IMR-90 (cell line): ENCODE results near the gene FOXK2. TPM values are rescaled to one million over a fixed set of nuclear protein-coding genes. Genes with fewer than 3 reads are reported as not detected.

ENCODE experiments used
- ATAC-seq: fragments of 200-7000 bp; cut with Tn5 transposase; 2 replicates; pipeline ENCODE4 v1.9.1; 2020; ENCODE audit warnings: low read depth, mild to moderate bottlenecking, moderate library complexity
- BruUV-seq: library from RNA; stranded (reverse); fragments of 400-500 nt; replicated peaks from 2 replicates; lab custom pipeline; 2021; lab: Mats Ljungman, UMichigan
- CTCF ChIA-PET: fragments of 300-600 bp; formaldehyde crosslinking; extraction: SDS; loops from one replicate; lab custom pipeline; 2021; ENCODE audit warnings: antibody characterized with exemption; lab: Yijun Ruan, JAX
- POLR2A ChIA-PET: fragments of 300-600 bp; sonication (Branson Sonifier 250); formaldehyde crosslinking; loops from one replicate; lab custom pipeline; 2022; ENCODE audit warnings: antibody characterized with exemption; ENCODE audit not compliant: unreplicated experiment; lab: Charles Lee
- DNase-seq: peaks from one replicate; pipeline ENCODE4 v3.0.0; 2013
- H2AFZ ChIP-seq: replicated peaks from 2 replicates; pipeline ENCODE3; 2013; ENCODE audit warnings: low read length, mild to moderate bottlenecking; ENCODE audit not compliant: poor library complexity
- H2AK5ac ChIP-seq: 2 replicates; pipeline ENCODE4 v1.6.1; 2013; ENCODE audit warnings: low read depth, low read length, inconsistent platforms
- H2AK9ac ChIP-seq: replicated peaks from 2 replicates; pipeline ENCODE3; 2013; ENCODE audit warnings: mild to moderate bottlenecking, low read depth, low read length, moderate library complexity; ENCODE audit not compliant: poor library complexity
- H2BK120ac ChIP-seq: 2 replicates; pipeline ENCODE4 v1.6.1; 2013; ENCODE audit warnings: low read depth, low read length, inconsistent platforms
- H2BK15ac ChIP-seq: 3 replicates; pipeline ENCODE4 v1.6.1; 2013; ENCODE audit warnings: low read depth, low read length, inconsistent platforms
- H2BK20ac ChIP-seq: 2 replicates; pipeline ENCODE4 v1.6.1; 2013; ENCODE audit warnings: low read depth, mild to moderate bottlenecking, inconsistent platforms, low read length, moderate library complexity
- H2BK5ac ChIP-seq: 2 replicates; pipeline ENCODE4 v1.6.1; 2013; ENCODE audit warnings: mild to moderate bottlenecking, low read depth, low read length, inconsistent platforms; ENCODE audit not compliant: poor library complexity, severe bottlenecking
- H3K14ac ChIP-seq: replicated peaks from 2 replicates; pipeline ENCODE4 v1.6.1; 2013; ENCODE audit warnings: low read depth, low read length, inconsistent platforms
- H3K18ac ChIP-seq: 2 replicates; pipeline ENCODE4 v1.6.1; 2013; ENCODE audit warnings: low read depth, low read length, control low read depth
- H3K23ac ChIP-seq: 2 replicates; pipeline ENCODE4 v1.6.1; 2013; ENCODE audit warnings: low read depth, low read length, inconsistent platforms
- H3K27ac ChIP-seq: 2 replicates; pipeline ENCODE4 v1.5.1; 2013; ENCODE audit warnings: mild to moderate bottlenecking, control low read depth, low read length; ENCODE audit not compliant: insufficient read depth
- H3K27me3 ChIP-seq: 2 replicates; pipeline ENCODE4 v1.6.1; 2013; ENCODE audit warnings: low read length; ENCODE audit not compliant: control insufficient read depth, insufficient read depth
- H3K36me3 ChIP-seq: 2 replicates; pipeline ENCODE4 v1.6.1; 2013; ENCODE audit warnings: low read length, mixed read lengths; ENCODE audit not compliant: control insufficient read depth, insufficient read depth
- H3K4ac ChIP-seq: 2 replicates; pipeline ENCODE4 v1.6.1; 2013; ENCODE audit warnings: low read depth, low read length, inconsistent platforms
- H3K4me1 ChIP-seq: 2 replicates; pipeline ENCODE4 v1.6.1; 2013; ENCODE audit warnings: low read length, mixed read lengths; ENCODE audit not compliant: control insufficient read depth, insufficient read depth
- H3K4me2 ChIP-seq: 2 replicates; pipeline ENCODE4 v1.6.1; 2013; ENCODE audit warnings: low read depth, mild to moderate bottlenecking, control low read depth, low read length, moderate library complexity
- H3K4me3 ChIP-seq: 2 replicates; pipeline ENCODE4 v1.5.1; 2013; ENCODE audit warnings: low read depth, mild to moderate bottlenecking, control low read depth, low read length, moderate library complexity; ENCODE audit not compliant: insufficient read depth
- H3K56ac ChIP-seq: 2 replicates; pipeline ENCODE4 v1.6.1; 2013; ENCODE audit warnings: low read length, inconsistent platforms; ENCODE audit not compliant: insufficient read depth; ENCODE audit errors: extremely low read depth
- H3K79me1 ChIP-seq, 2 experiments: 2 replicates each; pipeline ENCODE4 v1.6.1; 2013; ENCODE audit warnings: low read length in 2 of 2, inconsistent platforms in 1 of 2, low read depth in 1 of 2
- H3K9ac ChIP-seq: 2 replicates; pipeline ENCODE4 v1.6.1; 2013; ENCODE audit warnings: low read depth, low read length, control low read depth
- H3K9me1 ChIP-seq: 2 replicates; pipeline ENCODE4 v1.6.1; 2013; ENCODE audit warnings: low read length, inconsistent platforms; ENCODE audit not compliant: insufficient read depth
- H3K9me3 ChIP-seq: 2 replicates; pipeline ENCODE4 v1.6.1; 2013; ENCODE audit warnings: low read length; ENCODE audit not compliant: control insufficient read depth, insufficient read depth
- H4K20me1 ChIP-seq: 2 replicates; pipeline ENCODE4 v1.6.1; 2013; ENCODE audit warnings: low read length, inconsistent platforms; ENCODE audit not compliant: insufficient read depth
- H4K5ac ChIP-seq: 2 replicates; pipeline ENCODE4 v1.6.1; 2013; ENCODE audit warnings: mild to moderate bottlenecking, low read depth, low read length, control low read depth
- H4K8ac ChIP-seq, 2 experiments: 2 replicates each; pipeline ENCODE4 v1.6.1; 2013; ENCODE audit warnings: low read depth in 2 of 2, low read length in 2 of 2, control low read depth in 1 of 2, inconsistent platforms in 1 of 2
- H4K91ac ChIP-seq: 2 replicates; pipeline ENCODE4 v1.6.1; 2013; ENCODE audit warnings: low read depth, low read length, inconsistent platforms; ENCODE audit not compliant: insufficient read depth
- BHLHE40 ChIP-seq: fragments of 150-350 bp; IDR thresholded peaks from 2 replicates; pipeline ENCODE4 v1.6.1; 2016; ENCODE audit warnings: mild to moderate bottlenecking, low read depth, low read length
- CEBPB ChIP-seq: IDR thresholded peaks from 2 replicates; pipeline ENCODE4 v1.6.1; 2012; ENCODE audit warnings: low read depth, low read length, improper control_type of control experiment
- CHD1 ChIP-seq: IDR thresholded peaks from 2 replicates; pipeline ENCODE4 v1.6.1; 2012; ENCODE audit warnings: low read depth, low read length, improper control_type of control experiment
- FOS ChIP-seq: fragments of 150-350 bp; IDR thresholded peaks from 2 replicates; pipeline ENCODE4 v1.6.1; 2016; ENCODE audit warnings: low read depth, low read length
- MAFK ChIP-seq: IDR thresholded peaks from 2 replicates; pipeline ENCODE4 v1.6.1; 2012; ENCODE audit warnings: low read depth, low read length, improper control_type of control experiment
- MAZ ChIP-seq: IDR thresholded peaks from 2 replicates; pipeline ENCODE4 v1.6.1; 2012; ENCODE audit warnings: low read depth, mild to moderate bottlenecking, low read length, improper control_type of control experiment, moderate library complexity, borderline replicate concordance
- MXI1 ChIP-seq: IDR thresholded peaks from 2 replicates; pipeline ENCODE4 v1.6.1; 2012; ENCODE audit warnings: low read depth, mild to moderate bottlenecking, low read length, moderate library complexity, borderline replicate concordance
- POLR2A ChIP-seq: IDR thresholded peaks from 2 replicates; pipeline ENCODE4 v1.6.1; 2012; ENCODE audit warnings: mild to moderate bottlenecking, low read depth, low read length
- RAD21 ChIP-seq: IDR thresholded peaks from 2 replicates; pipeline ENCODE4 v1.6.1; 2012; ENCODE audit warnings: low read length, improper control_type of control experiment
- RFX5 ChIP-seq: IDR thresholded peaks from 2 replicates; pipeline ENCODE4 v1.8.0; 2012; ENCODE audit warnings: low read depth, mild to moderate bottlenecking, low read length, moderate library complexity
- SMC3 ChIP-seq: fragments of 150-350 bp; IDR thresholded peaks from 2 replicates; pipeline ENCODE4 v1.6.1; 2016; ENCODE audit warnings: low read depth, mild to moderate bottlenecking, antibody characterized with exemption, low read length, moderate library complexity
- WGBS, 2 experiments: methylation state at CpG; one replicate each; pipeline versions ENCODE4 v1.1.5 to v1.1.7; 2013; ENCODE audit warnings: missing lambda C conversion rate in 2 of 2; ENCODE audit not compliant: insufficient read length in 1 of 2; ENCODE audit errors: extremely low coverage in 2 of 2; 5-methylcytosine and 5-hydroxymethylcytosine counted together
- dilution Hi-C: fragments of 300-500 bp; cut with HindIII; formaldehyde crosslinking; loops from one replicate; pipeline ENCODE4 v1.14.3; 2018; ENCODE audit warnings: low sequenced_read_pairs; ENCODE audit not compliant: unreplicated experiment
- in situ Hi-C: fragments of 300-500 bp; cut with MboI; formaldehyde crosslinking; loops from 3 replicates; pipeline ENCODE4 v1.14.3; 2019; ENCODE audit warnings: low sequenced_read_pairs, inconsistent platforms, mixed read lengths
- intact Hi-C: fragments of 100-400 bp; cut with micrococcal nuclease; formaldehyde crosslinking; loops from 2 replicates; pipeline ENCODE4 v1.10.0; 2022
- polyA plus RNA-seq, 3 experiments: library from polyadenylated mRNA; depleted of rRNA; stranded (reverse); fragments of >200 nt; gene quantifications; 2 replicates each; pipeline ENCODE4 v1.2.3, GENCODE V29; 2012; ENCODE audit warnings: low replicate concordance in 1 of 3
- total RNA-seq: library from RNA; depleted of rRNA; stranded (reverse); fragments of >200 nt; gene quantifications from 2 replicates; pipeline ENCODE4 v1.2.3, GENCODE V29; 2012
- TF ChIP-seq, protein P1 (sequence below): conservative IDR thresholded peaks from 2 replicates; pipeline ENCODE4 v1.5.1; 2012; ENCODE audit warnings: mild to moderate bottlenecking, low read depth, low read length, improper control_type of control experiment
- TF ChIP-seq, protein P2 (sequence below): fragments of 150-350 bp; IDR thresholded peaks from 2 replicates; pipeline ENCODE4 v1.6.1; 2017; ENCODE audit warnings: mild to moderate bottlenecking, antibody characterized with exemption, low read length, low read depth

The FOXK2 gene
- total and polyA plus RNA-seq, 2 of the 4 experiments (the other 2 are of a cell fraction): 12.5 to 20.0 TPM

DNA sequence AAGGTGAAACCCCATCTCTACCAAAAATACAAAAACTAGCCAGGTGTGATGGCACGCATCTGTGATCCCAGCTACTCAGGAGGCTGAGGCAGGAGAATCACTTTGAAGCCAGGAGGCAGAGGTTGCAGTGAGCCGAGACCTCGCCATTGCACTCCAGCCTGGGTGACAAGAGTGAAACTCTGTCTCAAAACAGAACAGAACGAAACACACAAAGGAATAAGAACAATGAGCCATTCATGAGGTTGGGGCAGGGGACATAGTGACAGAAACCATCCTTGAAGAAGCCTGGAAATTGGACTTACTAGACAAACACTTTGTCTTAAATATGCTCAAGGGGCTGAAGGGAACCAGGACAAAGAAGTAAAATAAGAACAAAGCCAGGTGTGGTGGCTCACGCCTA lies 89.3 kb downstream of the FOXK2 start:
- 50% methylated on average over 2 of the region's 5 CpGs; no CpG with 5 or more reads in 1 of the 2 experiments for WGBS, 2 experiments
- H3K79me1 ChIP-seq: peaks cover 12 to 34% of the 10 kb centered on the region in 2 experiments
- no peak overlapping the region for H4K8ac ChIP-seq
- no peak overlapping the region for H2AK9ac ChIP-seq
- H2BK20ac ChIP-seq: no peak overlapping the region
- no peak overlapping the region for H3K14ac ChIP-seq
- H3K9ac ChIP-seq: no peak overlapping the region
- no peak for ATAC-seq
- intact Hi-C loops (no loop called here), dilution Hi-C loops (no loop called here), in situ Hi-C loops (no loop called here)
- H3K18ac ChIP-seq: no peak overlapping the region
- H2BK15ac ChIP-seq: no peak overlapping the region
- TF ChIP-seq, protein P1, sequence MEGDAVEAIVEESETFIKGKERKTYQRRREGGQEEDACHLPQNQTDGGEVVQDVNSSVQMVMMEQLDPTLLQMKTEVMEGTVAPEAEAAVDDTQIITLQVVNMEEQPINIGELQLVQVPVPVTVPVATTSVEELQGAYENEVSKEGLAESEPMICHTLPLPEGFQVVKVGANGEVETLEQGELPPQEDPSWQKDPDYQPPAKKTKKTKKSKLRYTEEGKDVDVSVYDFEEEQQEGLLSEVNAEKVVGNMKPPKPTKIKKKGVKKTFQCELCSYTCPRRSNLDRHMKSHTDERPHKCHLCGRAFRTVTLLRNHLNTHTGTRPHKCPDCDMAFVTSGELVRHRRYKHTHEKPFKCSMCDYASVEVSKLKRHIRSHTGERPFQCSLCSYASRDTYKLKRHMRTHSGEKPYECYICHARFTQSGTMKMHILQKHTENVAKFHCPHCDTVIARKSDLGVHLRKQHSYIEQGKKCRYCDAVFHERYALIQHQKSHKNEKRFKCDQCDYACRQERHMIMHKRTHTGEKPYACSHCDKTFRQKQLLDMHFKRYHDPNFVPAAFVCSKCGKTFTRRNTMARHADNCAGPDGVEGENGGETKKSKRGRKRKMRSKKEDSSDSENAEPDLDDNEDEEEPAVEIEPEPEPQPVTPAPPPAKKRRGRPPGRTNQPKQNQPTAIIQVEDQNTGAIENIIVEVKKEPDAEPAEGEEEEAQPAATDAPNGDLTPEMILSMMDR: no peak
- TF ChIP-seq MAFK: no peak
- TF ChIP-seq RFX5: no peak
- no peak for TF ChIP-seq RAD21
- no peak for TF ChIP-seq BHLHE40
- no peak for TF ChIP-seq POLR2A
- no peak for TF ChIP-seq CEBPB
- no peak for TF ChIP-seq MXI1
- TF ChIP-seq, protein P2, sequence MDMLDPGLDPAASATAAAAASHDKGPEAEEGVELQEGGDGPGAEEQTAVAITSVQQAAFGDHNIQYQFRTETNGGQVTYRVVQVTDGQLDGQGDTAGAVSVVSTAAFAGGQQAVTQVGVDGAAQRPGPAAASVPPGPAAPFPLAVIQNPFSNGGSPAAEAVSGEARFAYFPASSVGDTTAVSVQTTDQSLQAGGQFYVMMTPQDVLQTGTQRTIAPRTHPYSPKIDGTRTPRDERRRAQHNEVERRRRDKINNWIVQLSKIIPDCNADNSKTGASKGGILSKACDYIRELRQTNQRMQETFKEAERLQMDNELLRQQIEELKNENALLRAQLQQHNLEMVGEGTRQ: no peak
- no peak for TF ChIP-seq FOS
- no peak for TF ChIP-seq MAZ
- TF ChIP-seq SMC3: no peak
- no peak for TF ChIP-seq CHD1
- no peak overlapping the region for H3K23ac ChIP-seq
- ChIA-PET CTCF (no interaction called here), POLR2A (no interaction called here)
- H3K4me2 ChIP-seq: no peak overlapping the region
- no peak overlapping the region for H2AK5ac ChIP-seq
- no peak overlapping the region for H3K4me3 ChIP-seq
- H3K27ac ChIP-seq: no peak overlapping the region
- no peaks in the 10 kb centered on the region for H3K9me3 ChIP-seq
- no peak overlapping the region for H4K5ac ChIP-seq
- H3K4me1 ChIP-seq: peaks cover 8% of the 10 kb centered on the region
- peaks cover 34% of the 10 kb centered on the region for H3K36me3 ChIP-seq
- no peak for DNase-seq
- no peak overlapping the region for H4K91ac ChIP-seq
- H2BK5ac ChIP-seq: no peak overlapping the region
- H4K20me1 ChIP-seq: no peaks in the 10 kb centered on the region; the same call in 1 of the 2 replicates
- H3K4ac ChIP-seq: no peak overlapping the region
- no peak overlapping the region for H2AFZ ChIP-seq
- H3K9me1 ChIP-seq: peaks cover 5% of the 10 kb centered on the region
- H3K27me3 ChIP-seq: no peaks in the 10 kb centered on the region
- H3K56ac ChIP-seq: no peak overlapping the region
- BruUV-seq: no TSS peak
- H2BK120ac ChIP-seq: no peak overlapping the region
